Cardiac muscle cell (in vitro differentiated cells and primary cell): ENCODE data around the gene HTRA1. TPM values are rescaled to one million over a fixed set of nuclear protein-coding genes. Genes with fewer than 3 reads are reported as not detected.

ENCODE experiments used
- DNase-seq, 2 donors: peaks; one replicate each; pipeline versions ENCODE4 v3.0.0 to v3.0.0-alpha.2; 2010 to 2017; ENCODE audit warnings: low read depth in 1 of 2, low spot score in 1 of 2
- H3K27ac ChIP-seq: fragments of 200-600 bp; sonication (generic); 2 replicates; pipeline ENCODE4 v1.5.1; 2016
- H3K27me3 ChIP-seq: fragments of 200-600 bp; sonication (generic); 2 replicates; pipeline ENCODE4 v1.6.0; 2016; ENCODE audit warnings: control low read depth
- H3K36me3 ChIP-seq: fragments of 200-600 bp; sonication (generic); 2 replicates; pipeline ENCODE4 v1.5.1; 2016; ENCODE audit warnings: control low read depth
- H3K4me1 ChIP-seq: fragments of 200-600 bp; sonication (generic); 2 replicates; pipeline ENCODE4 v1.8.1; 2017; ENCODE audit warnings: low read depth, mild to moderate bottlenecking, mixed run types
- H3K4me3 ChIP-seq: fragments of 200-600 bp; sonication (generic); 2 replicates; pipeline ENCODE4 v1.5.1; 2016; ENCODE audit warnings: mild to moderate bottlenecking
- H3K9me3 ChIP-seq: fragments of 200-600 bp; sonication (generic); 2 replicates; pipeline ENCODE4 v1.5.1; 2017; ENCODE audit warnings: low read depth, mild to moderate bottlenecking, control low read depth
- polyA plus RNA-seq: library from polyadenylated mRNA; unstranded; fragments of >200 nt; fragmentation: Nextera tagmentation; extraction: Ambion mirVana; gene quantifications from 2 replicates; pipeline ENCODE4 v1.2.1, GENCODE V29; 2016
- total RNA-seq: library from RNA; depleted of rRNA; stranded (reverse); fragments of >200 nt; gene quantifications from 2 replicates; pipeline ENCODE4 v1.2.3, GENCODE V29; 2016
- TF ChIP-seq, protein P1 (sequence below): IDR thresholded peaks from 2 replicates; pipeline ENCODE4 v1.5.1; 2012; ENCODE audit warnings: low read depth, mild to moderate bottlenecking, low read length

HTRA1 gene
- total and polyA plus RNA-seq, 2 experiments from 2014 or later: 154 to 226 TPM

DNA sequence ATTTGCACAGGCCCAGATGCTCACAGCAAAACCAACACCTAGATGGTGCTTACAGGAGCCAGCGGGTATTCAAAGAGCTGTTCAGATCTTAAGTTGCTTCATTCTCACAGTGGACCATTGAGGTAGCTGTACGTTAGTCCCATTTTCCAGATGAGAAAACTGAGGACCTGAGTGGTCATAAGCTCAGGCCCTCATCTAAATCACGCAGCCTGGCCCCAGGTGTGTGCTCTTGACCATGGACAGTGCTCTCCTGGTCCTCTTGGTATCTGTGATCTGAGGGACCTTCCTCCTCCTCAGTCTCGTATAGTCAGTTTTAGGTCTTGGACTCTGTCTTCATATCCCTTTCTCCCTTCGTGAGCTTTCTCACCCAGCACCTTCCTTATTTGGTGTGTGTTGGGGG, 43.7 kb downstream of the HTRA1 start:
- no peaks in the 10 kb centered on the region for H3K9me3 ChIP-seq
- H3K36me3 ChIP-seq: no peaks in the 10 kb centered on the region
- peaks cover 10% of the 10 kb centered on the region for H3K4me1 ChIP-seq
- H3K27ac ChIP-seq: no peak overlapping the region
- no peak overlapping the region for H3K4me3 ChIP-seq
- no peak for DNase-seq
- TF ChIP-seq, protein P1, sequence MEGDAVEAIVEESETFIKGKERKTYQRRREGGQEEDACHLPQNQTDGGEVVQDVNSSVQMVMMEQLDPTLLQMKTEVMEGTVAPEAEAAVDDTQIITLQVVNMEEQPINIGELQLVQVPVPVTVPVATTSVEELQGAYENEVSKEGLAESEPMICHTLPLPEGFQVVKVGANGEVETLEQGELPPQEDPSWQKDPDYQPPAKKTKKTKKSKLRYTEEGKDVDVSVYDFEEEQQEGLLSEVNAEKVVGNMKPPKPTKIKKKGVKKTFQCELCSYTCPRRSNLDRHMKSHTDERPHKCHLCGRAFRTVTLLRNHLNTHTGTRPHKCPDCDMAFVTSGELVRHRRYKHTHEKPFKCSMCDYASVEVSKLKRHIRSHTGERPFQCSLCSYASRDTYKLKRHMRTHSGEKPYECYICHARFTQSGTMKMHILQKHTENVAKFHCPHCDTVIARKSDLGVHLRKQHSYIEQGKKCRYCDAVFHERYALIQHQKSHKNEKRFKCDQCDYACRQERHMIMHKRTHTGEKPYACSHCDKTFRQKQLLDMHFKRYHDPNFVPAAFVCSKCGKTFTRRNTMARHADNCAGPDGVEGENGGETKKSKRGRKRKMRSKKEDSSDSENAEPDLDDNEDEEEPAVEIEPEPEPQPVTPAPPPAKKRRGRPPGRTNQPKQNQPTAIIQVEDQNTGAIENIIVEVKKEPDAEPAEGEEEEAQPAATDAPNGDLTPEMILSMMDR: no peak
- no peaks in the 10 kb centered on the region for H3K27me3 ChIP-seq

- H3K4me3 ChIP-seq: no peak overlapping the region
- H3K36me3 ChIP-seq: no peaks in the 10 kb centered on the region
- DNase-seq: no peak
- H3K27ac ChIP-seq: no peak overlapping the region
- H3K9me3 ChIP-seq: no peaks in the 10 kb centered on the region
- H3K4me1 ChIP-seq: peaks cover 10% of the 10 kb centered on the region
- no peaks in the 10 kb centered on the region for H3K27me3 ChIP-seq
- TF ChIP-seq, protein P1: no peak
These were observed 44.7 kb downstream of the HTRA1 start for GRCh38 chr10:122505885-122506645.

- peak in 1 of 2 donors; percentile 81 for DNase-seq
- TF ChIP-seq, protein P1: no peak
- Histone ChIP-seq H3K36me3 (peaks cover 3% of the 10 kb centered on the region), H3K27me3 (no peaks in the 10 kb centered on the region), H3K27ac (no peak overlapping the region), H3K4me1 (peaks cover 10% of the 10 kb centered on the region), H3K4me3 (no peak overlapping the region), H3K9me3 (no peaks in the 10 kb centered on the region)
These were observed 46.3 kb downstream of the HTRA1 start for GRCh38 chr10:122507616-122508015.

GRCh38 chr10:122508021-122508420, 46.7 kb downstream of the HTRA1 start:
- no peak for DNase-seq
- Histone ChIP-seq H3K27ac (no peak overlapping the region), H3K9me3 (no peaks in the 10 kb centered on the region), H3K4me3 (no peak overlapping the region), H3K36me3 (peaks cover 3% of the 10 kb centered on the region), H3K27me3 (no peaks in the 10 kb centered on the region), H3K4me1 (peaks cover 10% of the 10 kb centered on the region)
- TF ChIP-seq, protein P1: no peak

GRCh38 chr10:122509323-122509722, 48.0 kb downstream of the HTRA1 start:
- TF ChIP-seq, protein P1: no peak
- Histone ChIP-seq H3K9me3 (no peaks in the 10 kb centered on the region), H3K4me3 (no peak overlapping the region), H3K4me1 (peaks cover 10% of the 10 kb centered on the region), H3K36me3 (peaks cover 5% of the 10 kb centered on the region), H3K27me3 (no peaks in the 10 kb centered on the region), H3K27ac (no peak overlapping the region)
- no peak for DNase-seq
